ENCODE results near the gene MAN2B1. TPM values are rescaled to one million over a fixed set of nuclear protein-coding genes. Genes with fewer than 3 reads are reported as not detected.
"Not testable (repeated sequence)": the region's sequence is repeated elsewhere in the genome, so short reads cannot be mapped to it uniquely, and the experiment has no call there.

The MAN2B1 gene
- 100 to 1,000 TPM; 107 to 118 (median 112) TPM for total RNA-seq
- 63.4 TPM for total RNA-seq (2013)

DNA sequence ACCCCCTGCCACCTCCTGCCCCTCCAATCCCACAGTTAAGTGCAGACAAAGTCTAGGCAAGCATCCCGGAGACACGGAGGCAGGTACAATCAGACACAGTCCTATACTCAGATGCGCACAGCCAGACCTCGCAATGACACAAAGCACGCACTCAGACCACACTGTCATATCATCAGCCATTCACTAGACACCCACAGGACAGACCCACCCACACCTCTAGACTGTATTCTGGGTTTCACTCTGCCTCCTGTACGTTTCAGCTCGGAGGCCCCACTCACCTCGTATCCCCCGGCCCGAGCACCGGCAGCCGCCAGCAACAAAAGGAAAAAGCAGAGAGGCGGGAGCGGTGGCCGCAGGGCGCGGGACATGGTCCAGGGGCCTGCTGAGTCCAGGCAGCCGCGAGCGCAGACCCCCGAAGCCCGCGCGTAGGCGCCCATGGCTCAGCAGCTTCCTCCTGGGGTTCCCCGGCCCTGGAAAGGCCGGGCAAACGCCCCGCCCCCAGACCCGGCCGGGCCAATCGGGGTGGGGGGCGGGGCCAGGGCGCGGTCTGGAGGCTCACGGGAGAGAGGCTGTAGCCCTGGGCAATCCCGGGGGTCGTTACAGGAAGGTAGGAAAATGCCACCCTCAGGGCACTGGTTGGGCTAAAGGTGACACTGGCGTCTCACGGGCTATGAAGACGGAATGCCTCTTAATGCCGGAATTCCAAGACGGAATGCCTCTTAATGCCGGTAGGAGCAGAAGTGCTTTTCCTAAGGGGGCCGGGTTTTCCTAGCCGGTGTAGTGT, at the start of gene MAN2B1, which contains the start of gene WDR83:
Gene MAN2B1, minus strand, starts transcription at position 478 of the 784 bp plus-strand sequence. Its CDS starts 41 bp downstream, at position 437.
Gene WDR83, plus strand, starts transcription at position 543 of the 784 bp plus-strand sequence. CDS start 2,984 bp downstream, outside the sequence.
- intact Hi-C loops (cut with micrococcal nuclease): loop anchor here (5.0 kb wide), 1 partner anchor 56 kb away; the partner anchor contains the start of gene TNPO2
- under 1% methylated on average over 46 of the region's 46 CpGs for WGBS (ENCODE audit: insufficient coverage)
- peak within 1 kb of the TSS; percentile 90 for H3K27ac ChIP-seq (ENCODE audit: low read length)
- H3K9me3 ChIP-seq (ENCODE audit: control insufficient read depth, insufficient read depth, low read length): no peaks in the 10 kb centered on the region
- peaks cover 23% of the 10 kb centered on the region for H3K36me3 ChIP-seq (ENCODE audit: control insufficient read depth, insufficient read depth, low read length)
- peak within 1 kb of the TSS; percentile 94 for H3K4me3 ChIP-seq (ENCODE audit: low read length)
- H3K4me1 ChIP-seq (ENCODE audit: control insufficient read depth, insufficient read depth, low read length): peaks cover 59% of the 10 kb centered on the region
- Mint-ChIP-seq H3K9me3 (no peaks in the 10 kb centered on the region), H3K36me3 (no peaks in the 10 kb centered on the region), H3K27me3 (ENCODE audit: low read depth in 2 of 2) (no peaks in the 10 kb centered on the region), H3K4me3 (peak within 1 kb of the TSS; percentile 96), H3K27ac (peak within 1 kb of the TSS; percentile 98), H3K4me1 (peaks cover 41 to 52% of the 10 kb centered on the region in 2 donors)
- no peaks in the 10 kb centered on the region for H3K27me3 ChIP-seq (ENCODE audit: control insufficient read depth, insufficient read depth, low read length)
- ATAC-seq: peak; percentile 78 to 87 (median 82)
- TF ChIP-seq, protein P1, sequence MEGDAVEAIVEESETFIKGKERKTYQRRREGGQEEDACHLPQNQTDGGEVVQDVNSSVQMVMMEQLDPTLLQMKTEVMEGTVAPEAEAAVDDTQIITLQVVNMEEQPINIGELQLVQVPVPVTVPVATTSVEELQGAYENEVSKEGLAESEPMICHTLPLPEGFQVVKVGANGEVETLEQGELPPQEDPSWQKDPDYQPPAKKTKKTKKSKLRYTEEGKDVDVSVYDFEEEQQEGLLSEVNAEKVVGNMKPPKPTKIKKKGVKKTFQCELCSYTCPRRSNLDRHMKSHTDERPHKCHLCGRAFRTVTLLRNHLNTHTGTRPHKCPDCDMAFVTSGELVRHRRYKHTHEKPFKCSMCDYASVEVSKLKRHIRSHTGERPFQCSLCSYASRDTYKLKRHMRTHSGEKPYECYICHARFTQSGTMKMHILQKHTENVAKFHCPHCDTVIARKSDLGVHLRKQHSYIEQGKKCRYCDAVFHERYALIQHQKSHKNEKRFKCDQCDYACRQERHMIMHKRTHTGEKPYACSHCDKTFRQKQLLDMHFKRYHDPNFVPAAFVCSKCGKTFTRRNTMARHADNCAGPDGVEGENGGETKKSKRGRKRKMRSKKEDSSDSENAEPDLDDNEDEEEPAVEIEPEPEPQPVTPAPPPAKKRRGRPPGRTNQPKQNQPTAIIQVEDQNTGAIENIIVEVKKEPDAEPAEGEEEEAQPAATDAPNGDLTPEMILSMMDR (IDR thresholded peaks at IDR 0.05): no peak
- DNase-seq: peak; percentile 77 to 91

DNA sequence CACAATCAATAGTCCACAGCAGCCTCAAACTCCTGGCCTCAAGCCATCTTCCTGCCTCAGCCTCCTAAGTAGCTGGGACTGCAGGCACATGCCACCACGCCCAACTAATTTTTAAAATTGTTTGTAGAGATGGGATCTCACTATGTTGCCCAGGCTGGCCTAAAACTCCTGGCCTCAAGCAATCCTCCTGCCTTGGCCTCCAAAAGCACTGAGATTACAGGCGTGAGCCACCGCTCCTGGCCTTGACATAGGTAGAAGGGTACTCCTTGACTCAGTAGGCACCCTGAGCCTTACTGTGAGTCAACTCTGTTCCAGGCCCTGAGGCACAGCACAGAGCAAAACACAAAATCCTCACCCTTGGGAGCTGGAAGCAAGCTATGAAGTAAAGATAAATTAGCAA, 49.4 kb upstream of the MAN2B1 start:
- H3K4me1 ChIP-seq (ENCODE audit: control insufficient read depth, insufficient read depth, low read length): peaks cover 8% of the 10 kb centered on the region
- no peaks in the 10 kb centered on the region for H3K9me3 ChIP-seq (ENCODE audit: control insufficient read depth, insufficient read depth, low read length)
- ATAC-seq (no peak), DNase-seq (no peak)
- H3K27me3 ChIP-seq (ENCODE audit: control insufficient read depth, insufficient read depth, low read length): no peaks in the 10 kb centered on the region
- no peaks in the 10 kb centered on the region for H3K9me3 Mint-ChIP-seq
- WGBS (ENCODE audit: insufficient coverage): 97% methylated on average over 3 of the region's 3 CpGs
- H3K27ac ChIP-seq (ENCODE audit: low read length): no peak overlapping the region
- H3K27ac Mint-ChIP-seq: no peak overlapping the region
- no peak overlapping the region for H3K4me3 Mint-ChIP-seq
- peaks cover 38% of the 10 kb centered on the region for H3K36me3 ChIP-seq (ENCODE audit: control insufficient read depth, insufficient read depth, low read length)
- TF ChIP-seq, protein P1 (IDR thresholded peaks at IDR 0.05): no peak
- H3K4me3 ChIP-seq (ENCODE audit: low read length): no peak overlapping the region
- intact Hi-C loops (cut with micrococcal nuclease): loop anchor here (2.0 kb wide), 1 partner anchor 41 kb away; no protein-coding TSS in a partner anchor
- H3K36me3 Mint-ChIP-seq: no peaks in the 10 kb centered on the region
- no peaks in the 10 kb centered on the region for H3K27me3 Mint-ChIP-seq (ENCODE audit: low read depth in 2 of 2)
- H3K4me1 Mint-ChIP-seq: peaks cover 0 to 16% of the 10 kb centered on the region in 2 donors

DNA sequence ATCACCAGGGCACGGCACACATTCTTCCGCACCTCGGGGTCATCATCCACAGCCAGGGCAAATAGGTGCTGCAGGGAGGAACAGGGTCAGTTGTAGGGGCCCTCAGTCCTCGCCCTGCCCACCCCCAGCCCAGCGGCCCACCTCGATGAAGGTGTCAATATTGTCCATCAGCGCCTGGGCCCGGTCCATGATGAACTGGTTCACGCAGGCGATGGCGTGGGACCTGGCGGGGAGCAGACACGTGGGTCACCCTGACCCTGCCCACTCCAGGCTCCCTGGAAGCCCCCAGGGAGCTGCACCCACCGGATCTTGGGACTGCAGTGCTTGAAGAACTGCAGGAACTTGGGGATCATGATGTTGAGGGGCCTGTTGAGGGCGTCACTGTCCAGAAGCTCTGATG, 48.6 kb upstream of the MAN2B1 start:
- intact Hi-C loops (cut with micrococcal nuclease): no loop called here
- Histone ChIP-seq H3K4me3 (ENCODE audit: low read length) (no peak overlapping the region), H3K27me3 (ENCODE audit: control insufficient read depth, insufficient read depth, low read length) (no peaks in the 10 kb centered on the region), H3K27ac (ENCODE audit: low read length) (no peak overlapping the region), H3K9me3 (ENCODE audit: control insufficient read depth, insufficient read depth, low read length) (no peaks in the 10 kb centered on the region), H3K4me1 (ENCODE audit: control insufficient read depth, insufficient read depth, low read length) (no peaks in the 10 kb centered on the region), H3K36me3 (ENCODE audit: control insufficient read depth, insufficient read depth, low read length) (peaks cover 44% of the 10 kb centered on the region)
- H3K9me3 Mint-ChIP-seq: no peaks in the 10 kb centered on the region
- no peaks in the 10 kb centered on the region for H3K27me3 Mint-ChIP-seq (ENCODE audit: low read depth in 2 of 2)
- TF ChIP-seq, protein P1 (IDR thresholded peaks at IDR 0.05): no peak
- H3K4me1 Mint-ChIP-seq: peaks cover 0 to 10% of the 10 kb centered on the region in 2 donors
- no peak for DNase-seq
- 96% methylated on average over 15 of the region's 15 CpGs for WGBS (ENCODE audit: insufficient coverage)
- ATAC-seq: no peak
- H3K36me3 Mint-ChIP-seq: no peaks in the 10 kb centered on the region
- no peak overlapping the region for H3K4me3 Mint-ChIP-seq
- H3K27ac Mint-ChIP-seq: no peak overlapping the region

DNA sequence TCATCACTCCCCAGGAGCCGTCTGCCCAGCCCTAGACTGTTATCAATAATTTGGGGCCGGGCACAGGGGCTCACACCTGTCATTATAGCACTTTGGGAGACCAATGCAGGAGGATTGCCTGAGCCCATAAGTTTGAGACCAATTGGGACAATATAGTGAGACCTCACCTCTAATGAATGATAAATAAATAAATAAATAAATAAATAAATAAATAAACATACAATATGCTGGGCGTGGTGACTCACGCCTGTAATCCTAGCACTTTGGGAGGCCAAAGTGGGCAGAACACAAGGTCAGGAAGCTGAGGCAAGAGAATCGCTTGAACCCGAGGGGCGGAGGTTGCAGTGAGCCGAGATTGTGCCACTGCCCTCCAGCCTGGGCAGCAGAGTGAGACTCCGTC, 46.8 kb upstream of the MAN2B1 start:
- not testable (repeated sequence) for H3K36me3 Mint-ChIP-seq

DNA sequence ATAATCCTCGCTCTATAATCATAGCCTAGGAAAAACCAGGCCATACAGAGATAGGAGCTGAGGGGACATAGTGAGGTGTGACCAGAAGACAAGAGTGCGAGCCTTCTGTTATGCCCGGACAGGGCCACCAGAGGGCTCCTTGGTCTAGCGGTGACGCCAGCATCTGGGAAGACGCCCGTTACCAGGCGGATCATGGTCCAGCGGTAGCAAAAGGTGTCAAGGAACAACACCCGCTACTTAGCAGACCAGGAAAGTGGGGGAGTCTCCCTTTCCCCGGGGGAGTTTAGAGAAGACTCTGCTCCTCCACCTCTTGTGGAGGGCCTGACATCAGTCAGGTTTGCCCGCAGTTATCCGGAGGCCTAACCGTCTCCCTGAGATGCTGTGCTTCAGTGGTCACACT, 45.5 kb upstream of the MAN2B1 start:
- H3K4me1 ChIP-seq (ENCODE audit: control insufficient read depth, insufficient read depth, low read length); H3K27me3 ChIP-seq (ENCODE audit: control insufficient read depth, insufficient read depth, low read length); ATAC-seq; H3K27ac Mint-ChIP-seq; H3K27me3 Mint-ChIP-seq (ENCODE audit: low read depth in 2 of 2); H3K9me3 Mint-ChIP-seq; H3K27ac ChIP-seq (ENCODE audit: low read length); intact Hi-C loops (cut with micrococcal nuclease); H3K9me3 ChIP-seq (ENCODE audit: control insufficient read depth, insufficient read depth, low read length); H3K36me3 Mint-ChIP-seq; H3K4me3 ChIP-seq (ENCODE audit: low read length); H3K4me3 Mint-ChIP-seq; H3K4me1 Mint-ChIP-seq: not testable (repeated sequence)
- H3K36me3 ChIP-seq (ENCODE audit: control insufficient read depth, insufficient read depth, low read length): peaks cover 47% of the 10 kb centered on the region
- DNase-seq: peak in 1 of 2 donors; percentile 47
- 95% methylated on average over 9 of the region's 14 CpGs for WGBS (ENCODE audit: insufficient coverage)

More for the DNA sequence above, 46.8 kb upstream of the MAN2B1 start:
- DNase-seq; H3K27me3 ChIP-seq (ENCODE audit: control insufficient read depth, insufficient read depth, low read length); H3K27ac Mint-ChIP-seq; H3K27me3 Mint-ChIP-seq (ENCODE audit: low read depth in 2 of 2); H3K4me3 Mint-ChIP-seq; H3K4me1 Mint-ChIP-seq; H3K4me3 ChIP-seq (ENCODE audit: low read length); H3K4me1 ChIP-seq (ENCODE audit: control insufficient read depth, insufficient read depth, low read length); ATAC-seq; H3K9me3 ChIP-seq (ENCODE audit: control insufficient read depth, insufficient read depth, low read length); intact Hi-C loops (cut with micrococcal nuclease); H3K9me3 Mint-ChIP-seq; H3K27ac ChIP-seq (ENCODE audit: low read length): not testable (repeated sequence)
- H3K36me3 ChIP-seq (ENCODE audit: control insufficient read depth, insufficient read depth, low read length): peaks cover 47% of the 10 kb centered on the region
- WGBS (ENCODE audit: insufficient coverage): 96% methylated on average over 7 of the region's 9 CpGs
